ENCODE results near the gene PLGRKT.

- TF ChIP-seq CTCF (IDR thresholded peaks at IDR 0.05; ENCODE audit: poor library complexity, severe bottlenecking) (no peak), MXI1 (conservative IDR thresholded peaks at IDR 0.05; ENCODE audit: poor library complexity, severe bottlenecking) (no peak), POLR2AphosphoS5 (IDR thresholded peaks at IDR 0.05) (no peak)
These were observed 42.3 kb downstream of the PLGRKT start for GRCh38 chr9:5395428-5395827.
